Suppressor macrophage treated with lipopolysaccharide for 4 hours (primary cell): ENCODE measurements around the gene RPL39L.
A peak's percentile ranks its signal among the peaks of the same experiment; 100 is the strongest.
"Not testable (repeated sequence)": the region's sequence is repeated elsewhere in the genome, so short reads cannot be mapped to it uniquely, and the experiment has no call there.

Source experiments
- DNase-seq: peaks from one replicate; pipeline ENCODE4 v3.0.0-alpha.2; 2020

The RPL39L gene

GRCh38 chr3:187139126-187139894, at the start of gene RPL39L:
TSS of gene RPL39L (minus strand) at chr3:187139496. CDS start at chr3:187121300, 18,196 bp downstream.
- peak; percentile 82 for DNase-seq

GRCh38 chr3:187188931-187189330, 49.6 kb upstream of the RPL39L start:
- DNase-seq, result peak; percentile 62

GRCh38 chr3:187186801-187187421, 47.6 kb upstream of the RPL39L start:
- DNase-seq, result no peak

- no peak for DNase-seq
Observed at GRCh38 chr3:187186375-187186774, 47.1 kb upstream of the RPL39L start.

GRCh38 chr3:187185759-187186158, 46.5 kb upstream of the RPL39L start:
- DNase-seq, result no peak

GRCh38 chr3:187183903-187184302, 44.6 kb upstream of the RPL39L start:
- no peak for DNase-seq

- no peak for DNase-seq
Observed at GRCh38 chr3:187183210-187183862, 44.0 kb upstream of the RPL39L start.

- DNase-seq, result no peak
Observed at GRCh38 chr3:187181454-187182170, 42.3 kb upstream of the RPL39L start.

- DNase-seq, result no peak
Observed at GRCh38 chr3:187172929-187173328, 33.6 kb upstream of the RPL39L start.

GRCh38 chr3:187170911-187171310, 31.6 kb upstream of the RPL39L start:
- DNase-seq, result not testable (repeated sequence)

GRCh38 chr3:187169231-187169960, 30.1 kb upstream of the RPL39L start:
- DNase-seq, result no peak

- DNase-seq, result no peak
Observed at GRCh38 chr3:187167777-187168176, 28.5 kb upstream of the RPL39L start.

GRCh38 chr3:187166750-187167149, 27.5 kb upstream of the RPL39L start:
- no peak for DNase-seq

- peak; percentile 72 for DNase-seq
Observed at GRCh38 chr3:187165144-187165543, 25.8 kb upstream of the RPL39L start.

- no peak for DNase-seq
Observed at GRCh38 chr3:187162265-187162953, 23.1 kb upstream of the RPL39L start.

GRCh38 chr3:187161556-187161955, 22.3 kb upstream of the RPL39L start:
- DNase-seq, result no peak

GRCh38 chr3:187150599-187150998, 11.3 kb upstream of the RPL39L start:
- DNase-seq, result peak; percentile 41

- DNase-seq, result no peak
Observed at GRCh38 chr3:187150186-187150585, 10.9 kb upstream of the RPL39L start.

- no peak for DNase-seq
Observed at GRCh38 chr3:187146389-187146788, 7.1 kb upstream of the RPL39L start.

- DNase-seq, result no peak
Observed at GRCh38 chr3:187145149-187145895, 6.0 kb upstream of the RPL39L start.

GRCh38 chr3:187139895-187140253, 578 bp upstream of the RPL39L start:
- DNase-seq, result no peak
